GM12878 (cell line): ENCODE results near the gene NLRP5. TPM values are rescaled to one million over a fixed set of nuclear protein-coding genes. Genes with fewer than 3 reads are reported as not detected.

Experiments
- ATAC-seq: fragments of 200-7000 bp; cut with Tn5 transposase; 3 replicates; pipeline ENCODE4 v1.9.1; 2020; ENCODE audit warnings: mild to moderate bottlenecking, moderate library complexity
- BruUV-seq: library from RNA; stranded (reverse); fragments of 400-500 nt; replicated peaks from 2 replicates; lab custom pipeline; 2021; lab: Mats Ljungman, UMichigan
- CTCF ChIA-PET: fragments of 300-600 bp; sonication (Branson Sonifier 250); formaldehyde crosslinking; extraction: SDS; loops from one replicate; lab custom pipeline; 2021; ENCODE audit warnings: inconsistent platforms; lab: Yijun Ruan, JAX
- POLR2A ChIA-PET: fragments of 350-600 bp; formaldehyde crosslinking; extraction: SDS; loops from one replicate; lab custom pipeline; 2021; ENCODE audit warnings: inconsistent platforms; lab: Charles Lee
- RAD21 ChIA-PET: fragments of 300-600 bp; sonication (Branson Sonifier 250); formaldehyde crosslinking; loops from one replicate; lab custom pipeline; 2023; ENCODE audit warnings: antibody characterized with exemption; ENCODE audit not compliant: unreplicated experiment; lab: Charles Lee
- SMC1A ChIA-PET: fragments of 300-600 bp; sonication (Branson Sonifier 250); formaldehyde crosslinking; loops from one replicate; lab custom pipeline; 2023; ENCODE audit not compliant: unreplicated experiment, uncharacterized antibody; lab: Charles Lee
- DNase-seq: peaks from one replicate; pipeline ENCODE4 v3.0.0-alpha.2; 2011; ENCODE audit warnings: low read depth, low spot score
- FAIRE-seq: peaks from 3 replicates; lab custom pipeline; 2011; peaks lifted over from hg19 to GRCh38; lab: Jason Lieb, UNC
- H2AFZ ChIP-seq: 2 replicates; pipeline ENCODE4 v1.6.0; 2011; ENCODE audit warnings: low read depth, low read length, control low read depth; ENCODE audit not compliant: control insufficient read depth
- H3K27ac ChIP-seq: 2 replicates; pipeline ENCODE4 v1.5.1; 2011; ENCODE audit warnings: control low read depth; ENCODE audit not compliant: control insufficient read depth, insufficient read depth
- H3K27me3 ChIP-seq, 2 experiments: replicated peaks in 1 of 2; 2 replicates each; pipeline versions ENCODE4 v1.6.0 to v1.6.1; 2011; ENCODE audit warnings: low read length in 1 of 2; ENCODE audit not compliant: control insufficient read depth in 2 of 2, insufficient read depth in 2 of 2
- H3K36me3 ChIP-seq, 2 experiments: 2 replicates each; pipeline ENCODE4 v1.5.1; 2011; ENCODE audit warnings: low read length in 1 of 2; ENCODE audit not compliant: control insufficient read depth in 2 of 2, insufficient read depth in 2 of 2
- H3K4me1 ChIP-seq: 2 replicates; pipeline ENCODE4 v1.6.1; 2011; ENCODE audit warnings: mild to moderate bottlenecking, low read length, moderate library complexity, mixed read lengths; ENCODE audit not compliant: control insufficient read depth, insufficient read depth
- H3K4me2 ChIP-seq: 2 replicates; pipeline ENCODE4 v1.6.0; 2011; ENCODE audit warnings: control low read depth; ENCODE audit not compliant: control insufficient read depth, insufficient read depth
- H3K4me3 ChIP-seq: fragments of 200-600 bp; sonication (generic); 2 replicates; pipeline ENCODE4 v1.5.1; 2016
- H3K79me2 ChIP-seq: 2 replicates; pipeline ENCODE4 v1.6.0; 2011; ENCODE audit warnings: low read length; ENCODE audit not compliant: control insufficient read depth, insufficient read depth
- H3K9ac ChIP-seq: 2 replicates; pipeline ENCODE4 v1.8.0; 2011; ENCODE audit warnings: low read length, control low read depth, mixed read lengths; ENCODE audit not compliant: control insufficient read depth, insufficient read depth
- H3K9me3 ChIP-seq: replicated peaks from 3 replicates; pipeline ENCODE4 v1.5.1; 2011; ENCODE audit warnings: mild to moderate bottlenecking, low read length; ENCODE audit not compliant: control insufficient read depth, insufficient read depth
- H4K20me1 ChIP-seq: 2 replicates; pipeline ENCODE4 v1.6.0; 2011; ENCODE audit not compliant: control insufficient read depth, insufficient read depth
- ATF7 ChIP-seq: fragments of 450-650 bp; IDR thresholded peaks from 2 replicates; pipeline ENCODE4 v1.6.1; 2016; ENCODE audit warnings: low read depth, mild to moderate bottlenecking
- BRCA1 ChIP-seq: IDR thresholded peaks from 2 replicates; pipeline ENCODE4 v1.6.1; 2011; ENCODE audit warnings: low read depth, low read length, improper control_type of control experiment
- CREM ChIP-seq: IDR thresholded peaks from 2 replicates; pipeline ENCODE4 v1.6.1; 2014; ENCODE audit warnings: antibody characterized with exemption, low read depth
- LARP7 ChIP-seq: fragments of 450-650 bp; IDR thresholded peaks from 2 replicates; pipeline ENCODE4 v1.6.1; 2017; ENCODE audit warnings: mild to moderate bottlenecking
- PAX5 ChIP-seq: IDR thresholded peaks from 2 replicates; pipeline ENCODE4 v1.6.1; 2011; ENCODE audit warnings: low read depth, low read length, borderline replicate concordance
- PAX8 ChIP-seq: fragments of 450-650 bp; IDR thresholded peaks from 2 replicates; pipeline ENCODE4 v1.6.1; 2017; ENCODE audit warnings: mild to moderate bottlenecking, moderate library complexity
- RBBP5 ChIP-seq: fragments of 200-600 bp; sonication (generic); conservative IDR thresholded peaks from 2 replicates; pipeline ENCODE4 v1.6.1; 2016
- ZBTB40 ChIP-seq: fragments of 450-650 bp; IDR thresholded peaks from 2 replicates; pipeline ENCODE4 v1.6.1; 2016; ENCODE audit warnings: mild to moderate bottlenecking, moderate library complexity, borderline replicate concordance
- WGBS: methylation state at CpG from one replicate; pipeline ENCODE4 v1.1.6; 2016; ENCODE audit warnings: low lambda C conversion rate; ENCODE audit not compliant: insufficient replicate concordance, insufficient coverage; ENCODE audit errors: missing lambda C conversion rate; 5-methylcytosine and 5-hydroxymethylcytosine counted together
- in situ Hi-C: fragments of 300-500 bp; cut with MboI; formaldehyde crosslinking; loops from 9 replicates; pipeline ENCODE4 v1.14.3; 2018; ENCODE audit warnings: mixed read lengths
- intact Hi-C: fragments of 100-400 bp; cut with micrococcal nuclease; formaldehyde crosslinking; loops from one replicate; pipeline ENCODE4 v1.14.2; 2022; ENCODE audit not compliant: unreplicated experiment
- polyA plus RNA-seq, 11 experiments: library from polyadenylated mRNA; depleted of rRNA in 4 of 11; unstranded in 6 of 11; stranded (reverse) in 5 of 11; fragments of >200 nt; fragmentation: Nextera tagmentation in 4 of 11; fragmentation: Illumina TruSeq in 1 of 11; extraction: Ambion mirVana in 4 of 11; extraction: Trizol in 1 of 11; gene quantifications; 1 replicate in 1 of 11; 2 replicates in 10 of 11; pipeline versions ENCODE4 v1.2.1 to v1.2.3, GENCODE V29; 2011 to 2016; ENCODE audit warnings: inconsistent platforms in 2 of 11, missing spikeins in 2 of 11, low read depth in 1 of 11
- total RNA-seq, 4 experiments: library from RNA; depleted of rRNA in 3 of 4; stranded (reverse); fragments of >200 nt in 3 of 4; fragmentation: Illumina TruSeq in 1 of 4; extraction: Trizol in 1 of 4; gene quantifications; 2 replicates each; pipeline versions ENCODE4 v1.2.1 to v1.2.3, GENCODE V29; 2013 to 2021
- TF ChIP-seq, protein P1 (sequence below): fragments of 450-650 bp; IDR thresholded peaks from 2 replicates; pipeline ENCODE4 v1.6.1; 2017; ENCODE audit warnings: antibody characterized with exemption, mild to moderate bottlenecking, moderate library complexity

NLRP5 gene
- total and polyA plus RNA-seq, 10 of the 15 experiments (the other 5 are each of a cell fraction or from before 2014, with no cell fraction given) = 0.01 TPM; not detected in 9

DNA sequence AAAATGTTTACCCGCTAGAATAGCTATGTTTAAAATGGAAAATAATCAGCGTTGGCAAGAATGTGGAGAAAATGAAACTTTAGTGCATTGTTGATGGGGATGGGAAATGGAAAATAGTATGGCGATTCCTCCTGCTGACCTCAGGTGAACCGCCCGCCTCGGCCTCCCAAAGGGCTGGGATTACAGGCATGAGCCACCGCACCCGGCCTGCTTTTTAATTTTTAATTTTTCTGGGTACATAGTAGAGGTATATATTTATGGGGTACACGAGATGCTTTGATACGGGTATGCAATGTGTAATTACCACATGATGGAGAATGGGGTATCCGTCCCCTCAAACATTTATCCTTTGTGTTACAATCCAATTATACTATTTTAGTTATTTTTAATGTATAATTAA lies 46.3 kb upstream of the NLRP5 start:
- no peak for DNase-seq
- H3K9me3 ChIP-seq = no peaks in the 10 kb centered on the region
- ChIA-PET RAD21 (no interaction called here), SMC1A (no interaction called here), POLR2A (no interaction called here), CTCF (no interaction called here)
- in situ Hi-C loops = no loop called here
- no peak for ATAC-seq
- no peaks in the 10 kb centered on the region for H3K4me1 ChIP-seq
- H3K4me2 ChIP-seq = no peak overlapping the region
- intact Hi-C loops = no loop called here
- H2AFZ ChIP-seq = no peak overlapping the region
- H3K9ac ChIP-seq = no peak overlapping the region
- 42% methylated on average over 11 of the region's 11 CpGs for WGBS
- no TSS peak for BruUV-seq
- H3K4me3 ChIP-seq = no peak overlapping the region
- FAIRE-seq = no peak
- H3K27me3 ChIP-seq = no peaks in the 10 kb centered on the region
- H3K36me3 ChIP-seq = no peaks in the 10 kb centered on the region
- H4K20me1 ChIP-seq = no peaks in the 10 kb centered on the region
- no peaks in the 10 kb centered on the region for H3K79me2 ChIP-seq
- no peak overlapping the region for H3K27ac ChIP-seq
- no peak for TF ChIP-seq ZBTB40
- no peak for TF ChIP-seq PAX8
- no peak for TF ChIP-seq CREM
- no peak for TF ChIP-seq PAX5
- TF ChIP-seq LARP7 = no peak
- no peak for TF ChIP-seq ATF7
- no peak for TF ChIP-seq RBBP5
- no peak for TF ChIP-seq BRCA1
- TF ChIP-seq, protein P1, sequence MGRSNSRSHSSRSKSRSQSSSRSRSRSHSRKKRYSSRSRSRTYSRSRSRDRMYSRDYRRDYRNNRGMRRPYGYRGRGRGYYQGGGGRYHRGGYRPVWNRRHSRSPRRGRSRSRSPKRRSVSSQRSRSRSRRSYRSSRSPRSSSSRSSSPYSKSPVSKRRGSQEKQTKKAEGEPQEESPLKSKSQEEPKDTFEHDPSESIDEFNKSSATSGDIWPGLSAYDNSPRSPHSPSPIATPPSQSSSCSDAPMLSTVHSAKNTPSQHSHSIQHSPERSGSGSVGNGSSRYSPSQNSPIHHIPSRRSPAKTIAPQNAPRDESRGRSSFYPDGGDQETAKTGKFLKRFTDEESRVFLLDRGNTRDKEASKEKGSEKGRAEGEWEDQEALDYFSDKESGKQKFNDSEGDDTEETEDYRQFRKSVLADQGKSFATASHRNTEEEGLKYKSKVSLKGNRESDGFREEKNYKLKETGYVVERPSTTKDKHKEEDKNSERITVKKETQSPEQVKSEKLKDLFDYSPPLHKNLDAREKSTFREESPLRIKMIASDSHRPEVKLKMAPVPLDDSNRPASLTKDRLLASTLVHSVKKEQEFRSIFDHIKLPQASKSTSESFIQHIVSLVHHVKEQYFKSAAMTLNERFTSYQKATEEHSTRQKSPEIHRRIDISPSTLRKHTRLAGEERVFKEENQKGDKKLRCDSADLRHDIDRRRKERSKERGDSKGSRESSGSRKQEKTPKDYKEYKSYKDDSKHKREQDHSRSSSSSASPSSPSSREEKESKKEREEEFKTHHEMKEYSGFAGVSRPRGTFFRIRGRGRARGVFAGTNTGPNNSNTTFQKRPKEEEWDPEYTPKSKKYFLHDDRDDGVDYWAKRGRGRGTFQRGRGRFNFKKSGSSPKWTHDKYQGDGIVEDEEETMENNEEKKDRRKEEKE = no peak
